Testis (tissue), 2 donors: Measurements from ENCODE around the gene SLC26A6.

ENCODE experiments used
- CTCF ChIP-seq, 3 experiments: fragments of 450-650 bp in 2 of 3; fragments of 200-600 bp in 1 of 3; sonication (generic) in 1 of 3; IDR thresholded peaks; one replicate each; pipeline ENCODE4 v1.5.1; 2016 to 2019; ENCODE audit warnings: antibody characterized with exemption in 3 of 3, mild to moderate bottlenecking in 2 of 3, moderate library complexity in 1 of 3
- POLR2A ChIP-seq: fragments of 450-650 bp; IDR thresholded peaks from one replicate; pipeline ENCODE4 v1.6.1; 2017; ENCODE audit warnings: antibody characterized with exemption, mild to moderate bottlenecking, moderate library complexity

GRCh38 chr3:48630407-48630806 is 4.9 kb downstream of the SLC26A6 start:
- TF ChIP-seq CTCF (IDR thresholded peaks at IDR 0.05) = no peak
- TF ChIP-seq POLR2A = no peak
